Sigmoid colon (tissue), 7 donors: ENCODE results near the gene PLGRKT. TPM values are rescaled to one million over a fixed set of nuclear protein-coding genes. Genes with fewer than 3 reads are reported as not detected.

Experiments used
- DNase-seq: peaks from one replicate; pipeline ENCODE4 v3.0.0-alpha.2; 2019
- H3K27ac ChIP-seq, 4 donors: fragments of 200-600 bp; sonication (generic); one replicate each; pipeline ENCODE4 v1.5.1; 2016 to 2019; ENCODE audit warnings: mild to moderate bottlenecking in 1 of 4
- H3K27me3 ChIP-seq, 3 donors: fragments of 200-600 bp; sonication (generic); one replicate each; pipeline ENCODE4 v1.5.1; 2019; ENCODE audit warnings: mild to moderate bottlenecking in 1 of 3
- H3K36me3 ChIP-seq, 4 donors: fragments of 200-600 bp; sonication (generic); one replicate each; pipeline ENCODE4 v1.5.1; 2016 to 2019
- H3K4me1 ChIP-seq, 4 donors: fragments of 200-600 bp; sonication (generic); one replicate each; pipeline ENCODE4 v1.5.1; 2017 to 2019
- H3K4me3 ChIP-seq, 4 donors: fragments of 200-600 bp; sonication (generic); one replicate each; pipeline ENCODE4 v1.5.1; 2017 to 2019; ENCODE audit warnings: mild to moderate bottlenecking in 2 of 4, moderate library complexity in 1 of 4
- H3K9me3 ChIP-seq, 4 donors: fragments of 200-600 bp in 3 of 4; sonication (generic) in 3 of 4; one replicate each; pipeline versions ENCODE4 v1.5.1 to v1.6.1; 2013 to 2019
- EP300 ChIP-seq, 4 donors: sonication (generic); formaldehyde crosslinking; IDR thresholded peaks; one replicate each; pipeline ENCODE4 v1.6.1; 2017; ENCODE audit warnings: antibody characterized with exemption in 4 of 4
- POLR2A ChIP-seq, 2 donors: fragments of 450-650 bp; IDR thresholded peaks; one replicate each; pipeline ENCODE4 v1.6.1; 2016; ENCODE audit warnings: antibody characterized with exemption in 2 of 2, mild to moderate bottlenecking in 2 of 2, moderate library complexity in 2 of 2
- POLR2AphosphoS5 ChIP-seq, 4 donors: sonication (generic); formaldehyde crosslinking; IDR thresholded peaks; one replicate each; pipeline ENCODE4 v1.6.1; 2017; ENCODE audit warnings: antibody characterized with exemption in 4 of 4
- WGBS, 2 donors: extraction: QIAGEN DNeasy Blood & Tissue Kit; methylation state at CpG; one replicate each; pipeline ENCODE4 v1.1.7; 2013; 5-methylcytosine and 5-hydroxymethylcytosine counted together
- intact Hi-C: fragments of 100-400 bp; cut with DNase I; formaldehyde crosslinking; loops from one replicate; pipeline ENCODE4 v1.15.1; 2023
- polyA plus RNA-seq, 3 donors: library from polyadenylated mRNA; stranded (reverse); fragments of 200-250 nt; gene quantifications; one replicate each; pipeline ENCODE4 v1.2.3, GENCODE V29; 2013
- total RNA-seq, 4 donors: library from RNA; depleted of rRNA; stranded (reverse); fragments of >200 nt; gene quantifications; one replicate each; pipeline ENCODE4 v1.1.0, GENCODE V29; 2016
- TF ChIP-seq, protein P1 (sequence below), 4 experiments: fragments of 450-650 bp in 3 of 4; fragments of 200-600 bp in 1 of 4; IDR thresholded peaks; one replicate each; pipeline ENCODE4 v1.5.1; 2016 to 2019; ENCODE audit warnings: antibody characterized with exemption in 4 of 4, mild to moderate bottlenecking in 3 of 4, moderate library complexity in 2 of 4
- donor health status: healthy with polysubstance abuse.
- donor health status: Bipolar disorder and iron deficiency.
- donor health status: healthy.

The PLGRKT gene
- total and polyA plus RNA-seq, 7 donors = 14.1 to 94.6 (median 25.0) TPM

DNA sequence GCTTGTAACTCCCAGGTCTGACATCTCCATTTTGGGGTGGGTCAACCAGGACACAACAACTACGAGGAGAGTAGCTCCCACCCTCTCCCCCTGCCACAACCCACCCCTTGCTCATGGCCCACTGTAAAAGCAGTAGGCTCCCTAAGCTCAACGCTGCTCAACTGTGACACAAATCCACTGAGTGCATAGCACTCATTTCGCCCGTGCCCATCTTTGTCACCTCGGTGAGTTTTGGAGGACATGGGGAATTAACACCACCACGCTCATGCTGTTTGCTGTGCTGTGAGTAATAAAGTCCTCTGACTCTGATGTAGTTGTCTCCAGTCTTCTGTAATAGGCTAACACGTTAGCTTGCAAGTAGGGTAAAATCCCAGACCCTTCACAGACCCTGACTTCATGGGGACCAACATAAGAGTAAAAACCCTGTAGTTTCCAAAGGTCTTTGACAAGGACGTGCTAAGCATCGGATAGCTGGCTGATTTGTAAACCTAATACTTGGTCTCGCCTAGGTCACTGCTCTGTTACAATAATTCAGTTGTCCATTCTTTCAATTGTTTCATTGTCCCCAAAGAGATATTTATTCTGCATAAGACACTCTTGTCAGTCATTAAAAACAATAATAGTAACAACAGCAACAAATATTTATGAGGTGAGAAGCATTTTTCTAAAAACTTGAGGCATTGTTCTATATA, 7.7 kb downstream of the PLGRKT start:
- peaks cover 0 to 23% (median 4%) of the 10 kb centered on the region in 4 donors for H3K36me3 ChIP-seq
- 92 to 96% methylated on average over 10 of the region's 10 CpGs for WGBS, 2 donors
- DNase-seq = no peak
- no peaks in the 10 kb centered on the region for H3K27me3 ChIP-seq
- intact Hi-C loops = loop anchor here (10.0 kb wide), 4 partner anchors 635 to 1905 kb away; partner anchors contain the start of genes AK3, RCL1, RFX3 and UHRF2
- no peaks in the 10 kb centered on the region for H3K4me1 ChIP-seq
- H3K4me3 ChIP-seq = no peak overlapping the region
- H3K27ac ChIP-seq = no peak overlapping the region
- TF ChIP-seq POLR2A (IDR thresholded peaks at IDR 0.05) (no peak), POLR2AphosphoS5 (IDR thresholded peaks at IDR 0.05) (no peak), EP300 (IDR thresholded peaks at IDR 0.05) (no peak)
- TF ChIP-seq, protein P1, sequence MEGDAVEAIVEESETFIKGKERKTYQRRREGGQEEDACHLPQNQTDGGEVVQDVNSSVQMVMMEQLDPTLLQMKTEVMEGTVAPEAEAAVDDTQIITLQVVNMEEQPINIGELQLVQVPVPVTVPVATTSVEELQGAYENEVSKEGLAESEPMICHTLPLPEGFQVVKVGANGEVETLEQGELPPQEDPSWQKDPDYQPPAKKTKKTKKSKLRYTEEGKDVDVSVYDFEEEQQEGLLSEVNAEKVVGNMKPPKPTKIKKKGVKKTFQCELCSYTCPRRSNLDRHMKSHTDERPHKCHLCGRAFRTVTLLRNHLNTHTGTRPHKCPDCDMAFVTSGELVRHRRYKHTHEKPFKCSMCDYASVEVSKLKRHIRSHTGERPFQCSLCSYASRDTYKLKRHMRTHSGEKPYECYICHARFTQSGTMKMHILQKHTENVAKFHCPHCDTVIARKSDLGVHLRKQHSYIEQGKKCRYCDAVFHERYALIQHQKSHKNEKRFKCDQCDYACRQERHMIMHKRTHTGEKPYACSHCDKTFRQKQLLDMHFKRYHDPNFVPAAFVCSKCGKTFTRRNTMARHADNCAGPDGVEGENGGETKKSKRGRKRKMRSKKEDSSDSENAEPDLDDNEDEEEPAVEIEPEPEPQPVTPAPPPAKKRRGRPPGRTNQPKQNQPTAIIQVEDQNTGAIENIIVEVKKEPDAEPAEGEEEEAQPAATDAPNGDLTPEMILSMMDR (IDR thresholded peaks at IDR 0.05) = no peak
- H3K9me3 ChIP-seq = no peaks in the 10 kb centered on the region

DNA sequence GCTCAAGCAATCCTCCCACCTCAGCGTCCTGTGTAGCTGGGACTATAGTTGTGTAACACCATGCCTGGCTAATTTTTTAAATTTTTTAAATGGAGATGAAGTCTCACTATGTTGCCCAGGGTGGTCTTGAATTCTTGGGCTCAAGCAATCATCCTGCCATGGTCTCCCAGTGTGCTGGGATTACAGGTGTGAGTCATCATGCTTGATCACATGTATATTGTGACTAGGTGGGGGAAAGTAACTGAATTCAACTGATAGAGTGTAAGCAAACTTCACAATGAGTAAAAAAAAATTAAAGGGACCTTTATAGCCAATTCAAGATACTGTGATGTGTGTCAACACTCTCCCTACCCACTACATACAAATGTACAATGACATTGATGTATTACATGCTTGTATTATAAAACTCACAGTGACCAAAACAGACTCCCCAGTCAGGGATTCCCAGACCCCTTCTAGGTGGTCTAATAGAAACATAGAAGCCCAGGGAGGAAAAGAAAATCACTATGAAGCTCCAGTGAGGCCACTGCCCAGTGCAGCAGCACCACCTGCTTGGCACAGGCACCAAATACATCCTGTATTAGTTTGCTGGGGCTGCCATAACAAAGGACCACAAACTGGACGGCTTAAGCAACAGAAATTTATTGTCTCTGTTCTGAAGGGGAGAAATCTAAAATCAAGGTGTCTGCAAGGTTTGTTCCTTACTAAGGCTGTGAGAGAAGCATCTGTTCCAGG, 8.8 kb downstream of the PLGRKT start:
- TF ChIP-seq POLR2AphosphoS5 (IDR thresholded peaks at IDR 0.05) (no peak), POLR2A (IDR thresholded peaks at IDR 0.05) (no peak), EP300 (IDR thresholded peaks at IDR 0.05) (no peak)
- TF ChIP-seq, protein P1 (IDR thresholded peaks at IDR 0.05) = no peak
- no peak for DNase-seq
- WGBS, 2 donors = 92 to 96% methylated on average over 2 of the region's 2 CpGs
- Histone ChIP-seq H3K27me3 (no peaks in the 10 kb centered on the region), H3K36me3 (peaks cover 0 to 19% (median 4%) of the 10 kb centered on the region in 4 donors), H3K9me3 (no peaks in the 10 kb centered on the region), H3K4me1 (no peaks in the 10 kb centered on the region), H3K4me3 (no peak overlapping the region), H3K27ac (no peak overlapping the region)
- intact Hi-C loops = no loop called here

DNA sequence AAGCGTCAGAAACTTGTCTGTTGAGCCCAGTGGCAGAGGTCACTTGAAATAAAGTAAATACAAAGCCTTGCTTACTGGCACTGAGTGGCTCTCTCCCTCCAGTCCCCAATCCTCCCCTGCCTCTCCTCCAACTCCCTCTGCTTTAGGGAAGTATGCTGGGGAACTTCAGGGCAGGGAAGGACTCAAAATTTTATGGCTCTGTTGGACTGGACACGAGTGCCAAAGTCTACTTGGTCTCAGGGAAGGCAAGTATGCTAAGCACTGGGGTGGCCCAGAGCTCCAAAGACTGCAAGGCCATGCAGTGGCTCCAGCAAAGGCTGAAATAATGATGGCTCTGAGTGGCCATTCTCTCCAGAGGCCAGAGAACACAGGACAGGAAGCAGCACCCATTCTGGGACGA, 9.6 kb downstream of the PLGRKT start:
- Histone ChIP-seq H3K27ac (no peak overlapping the region), H3K9me3 (no peaks in the 10 kb centered on the region), H3K27me3 (no peaks in the 10 kb centered on the region), H3K4me3 (no peak overlapping the region), H3K4me1 (no peaks in the 10 kb centered on the region), H3K36me3 (peaks cover 0 to 19% (median 4%) of the 10 kb centered on the region in 4 donors)
- 53 to 78% methylated on average over 3 of the region's 3 CpGs for WGBS, 2 donors
- no peak for DNase-seq
- TF ChIP-seq POLR2A (IDR thresholded peaks at IDR 0.05) (no peak), EP300 (IDR thresholded peaks at IDR 0.05) (no peak), POLR2AphosphoS5 (IDR thresholded peaks at IDR 0.05) (no peak)
- TF ChIP-seq, protein P1 (IDR thresholded peaks at IDR 0.05) = no peak
- intact Hi-C loops = no loop called here

DNA sequence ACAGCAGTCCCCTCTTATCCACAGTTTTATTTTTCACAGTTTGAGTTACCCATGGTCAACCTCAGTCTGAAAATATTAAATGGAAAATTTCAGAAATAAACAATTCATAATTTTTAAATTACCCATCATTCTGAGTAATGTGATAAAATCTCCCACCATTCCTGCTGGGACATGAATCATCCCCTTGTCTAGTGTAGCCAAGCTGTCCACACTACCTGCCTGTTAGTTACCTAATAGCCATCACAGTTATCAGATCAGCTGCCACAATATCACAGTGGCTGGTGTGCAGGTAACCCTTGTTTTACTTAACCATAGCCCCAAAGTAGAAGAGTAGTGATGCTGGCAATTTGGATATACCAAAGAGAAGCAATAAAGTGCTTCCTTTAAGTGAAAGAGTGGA, 10.7 kb downstream of the PLGRKT start:
- no peak for TF ChIP-seq EP300 (IDR thresholded peaks at IDR 0.05)
- TF ChIP-seq POLR2A (IDR thresholded peaks at IDR 0.05) = no peak
- TF ChIP-seq POLR2AphosphoS5 (IDR thresholded peaks at IDR 0.05) = no peak
- TF ChIP-seq, protein P1 (IDR thresholded peaks at IDR 0.05) = no peak
- Histone ChIP-seq H3K27me3 (no peaks in the 10 kb centered on the region), H3K36me3 (peaks cover 0 to 19% (median 4%) of the 10 kb centered on the region in 4 donors), H3K9me3 (no peaks in the 10 kb centered on the region), H3K27ac (no peak overlapping the region), H3K4me1 (no peaks in the 10 kb centered on the region), H3K4me3 (no peak overlapping the region)
- intact Hi-C loops = no loop called here
- no peak for DNase-seq
